Mesothelial cell of epicardium (in vitro differentiated cells): ENCODE data around the gene SCUBE1. TPM values are rescaled to one million over a fixed set of nuclear protein-coding genes. Genes with fewer than 3 reads are reported as not detected.

Source experiments
- DNase-seq, 2 experiments: peaks; one replicate each; pipeline ENCODE4 v3.0.0; 2021; ENCODE audit warnings: low spot score in 2 of 2; ENCODE audit not compliant: unreplicated experiment in 2 of 2
- H3K27ac Mint-ChIP-seq: 2 replicates; pipeline ENCODE4 v1.8.0; 2021; ENCODE audit warnings: mixed read lengths
- H3K27me3 Mint-ChIP-seq: 2 replicates; pipeline ENCODE4 v1.8.0; 2021; ENCODE audit warnings: low read depth, mixed read lengths
- H3K36me3 Mint-ChIP-seq: 2 replicates; pipeline ENCODE4 v1.8.0; 2021; ENCODE audit warnings: mixed read lengths
- H3K4me1 Mint-ChIP-seq: 2 replicates; pipeline ENCODE4 v1.8.0; 2021; ENCODE audit warnings: mixed read lengths
- H3K4me3 Mint-ChIP-seq: 2 replicates; pipeline ENCODE4 v1.8.0; 2021; ENCODE audit warnings: mild to moderate bottlenecking, moderate library complexity, mixed read lengths
- H3K9me3 Mint-ChIP-seq: 2 replicates; pipeline ENCODE4 v1.8.0; 2021; ENCODE audit warnings: mixed read lengths
- CTCF ChIP-seq: fragments of 200-600 bp; sonication (generic); IDR thresholded peaks from one replicate; pipeline ENCODE4 v1.5.0; 2021; ENCODE audit warnings: antibody characterized with exemption; ENCODE audit not compliant: unreplicated experiment
- total RNA-seq: library from RNA; stranded (reverse); gene quantifications from 3 replicates; pipeline ENCODE4 v1.2.1, GENCODE V29; 2021

SCUBE1 gene
- total RNA-seq, 1 donor from 2014 or later, result 19.3 TPM

- Mint-ChIP-seq H3K4me1 (peaks cover 28% of the 10 kb centered on the region), H3K27me3 (no peaks in the 10 kb centered on the region), H3K36me3 (no peaks in the 10 kb centered on the region), H3K9me3 (no peaks in the 10 kb centered on the region), H3K27ac (peak overlapping the region; percentile 21), H3K4me3 (no peak overlapping the region)
- TF ChIP-seq CTCF, result no peak
- DNase-seq, result no peak
These were observed 27.4 kb downstream of the SCUBE1 start for GRCh38 chr22:43315687-43316217.

- TF ChIP-seq CTCF, result no peak
- no peak overlapping the region for H3K4me3 Mint-ChIP-seq
- no peaks in the 10 kb centered on the region for H3K27me3 Mint-ChIP-seq
- no peaks in the 10 kb centered on the region for H3K9me3 Mint-ChIP-seq
- H3K36me3 Mint-ChIP-seq, result no peaks in the 10 kb centered on the region
- H3K4me1 Mint-ChIP-seq, result peaks cover 34% of the 10 kb centered on the region
- no peak overlapping the region for H3K27ac Mint-ChIP-seq
- DNase-seq, result no peak
These were observed 28.6 kb downstream of the SCUBE1 start for GRCh38 chr22:43314611-43315010.

- Mint-ChIP-seq H3K9me3 (no peaks in the 10 kb centered on the region), H3K36me3 (no peaks in the 10 kb centered on the region)
These were observed 29.2 kb downstream of the SCUBE1 start for GRCh38 chr22:43313890-43314474.

GRCh38 chr22:43313244-43313889 lies 29.8 kb downstream of the SCUBE1 start:
- peaks cover 36% of the 10 kb centered on the region for H3K4me1 Mint-ChIP-seq
- H3K36me3 Mint-ChIP-seq, result no peaks in the 10 kb centered on the region
- H3K4me3 Mint-ChIP-seq, result no peak overlapping the region
- no peak for TF ChIP-seq CTCF
- peak overlapping the region; percentile 75 for H3K27ac Mint-ChIP-seq
- DNase-seq, result no peak
- H3K9me3 Mint-ChIP-seq, result no peaks in the 10 kb centered on the region
- no peaks in the 10 kb centered on the region for H3K27me3 Mint-ChIP-seq

More at GRCh38 chr22:43313890-43314474, 29.2 kb downstream of the SCUBE1 start:
- Mint-ChIP-seq H3K27me3 (no peaks in the 10 kb centered on the region), H3K4me1 (peaks cover 34% of the 10 kb centered on the region), H3K4me3 (no peak overlapping the region), H3K27ac (peak overlapping the region; percentile 75)
- no peak for TF ChIP-seq CTCF
- DNase-seq, result no peak

- H3K36me3 Mint-ChIP-seq, result no peaks in the 10 kb centered on the region
- H3K27me3 Mint-ChIP-seq, result no peaks in the 10 kb centered on the region
- H3K4me1 Mint-ChIP-seq, result peaks cover 37% of the 10 kb centered on the region
- no peaks in the 10 kb centered on the region for H3K9me3 Mint-ChIP-seq
- H3K27ac Mint-ChIP-seq, result no peak overlapping the region
- TF ChIP-seq CTCF, result no peak
- no peak for DNase-seq
- H3K4me3 Mint-ChIP-seq, result no peak overlapping the region
These were observed 30.6 kb downstream of the SCUBE1 start for GRCh38 chr22:43312608-43313007.
